Panc1 (cell line): Measurements from ENCODE around the gene GPR157. TPM values are rescaled to one million over a fixed set of nuclear protein-coding genes. Genes with fewer than 3 reads are reported as not detected.

Experiments
- ATAC-seq: fragments of 200-7000 bp; cut with Tn5 transposase; 2 replicates; pipeline ENCODE4 v1.9.1; 2020; ENCODE audit warnings: mild to moderate bottlenecking, moderate library complexity
- BruUV-seq: library from RNA; stranded (reverse); fragments of 400-500 nt; replicated peaks from 2 replicates; lab custom pipeline; 2021; lab: Mats Ljungman, UMichigan
- CTCF ChIA-PET: fragments of 300-600 bp; sonication (Branson Sonifier 250); formaldehyde crosslinking; loops from one replicate; lab custom pipeline; 2022; ENCODE audit warnings: antibody characterized with exemption; lab: Charles Lee
- POLR2A ChIA-PET: fragments of 300-600 bp; sonication (Branson Sonifier 250); formaldehyde crosslinking; loops from one replicate; lab custom pipeline; 2022; ENCODE audit warnings: antibody characterized with exemption; lab: Charles Lee
- DNase-seq: peaks from one replicate; pipeline ENCODE4 v3.0.0-alpha.2; 2010; ENCODE audit warnings: low read depth, low spot score
- H3K27ac ChIP-seq: 2 replicates; pipeline ENCODE4 v1.5.1; 2011; ENCODE audit warnings: mild to moderate bottlenecking, low read length, inconsistent platforms
- H3K27me3 ChIP-seq: fragments of 200-500 bp; sonication (Bioruptor generic); 2 replicates; pipeline ENCODE4 v1.6.0; 2014; ENCODE audit warnings: low read length, inconsistent platforms; ENCODE audit not compliant: control insufficient read depth, insufficient read depth
- H3K36me3 ChIP-seq: fragments of 200-500 bp; sonication (Bioruptor generic); 2 replicates; pipeline ENCODE4 v1.5.1; 2014; ENCODE audit warnings: inconsistent platforms, mild to moderate bottlenecking, low read length, moderate library complexity; ENCODE audit not compliant: control insufficient read depth, insufficient read depth
- H3K4me1 ChIP-seq: 2 replicates; pipeline ENCODE4 v1.5.1; 2011; ENCODE audit warnings: inconsistent platforms, mild to moderate bottlenecking, low read length, moderate library complexity; ENCODE audit not compliant: control insufficient read depth, insufficient read depth
- H3K4me3 ChIP-seq, 2 experiments: 2 replicates each; pipeline ENCODE4 v1.5.1; 2011 to 2012; ENCODE audit warnings: low read depth in 2 of 2, low read length in 2 of 2, mild to moderate bottlenecking in 2 of 2, inconsistent platforms in 1 of 2, moderate library complexity in 1 of 2
- H3K9me3 ChIP-seq: fragments of 200-500 bp; sonication (Bioruptor generic); 2 replicates; pipeline ENCODE4 v1.5.1; 2014; ENCODE audit warnings: low read depth, mild to moderate bottlenecking, inconsistent platforms, low read length, moderate library complexity; ENCODE audit not compliant: control insufficient read depth, insufficient read depth
- CTCF ChIP-seq: fragments of 450-650 bp; IDR thresholded peaks from 2 replicates; pipeline ENCODE4 v1.5.1; 2017; ENCODE audit warnings: mild to moderate bottlenecking
- POLR2AphosphoS5 ChIP-seq: IDR thresholded peaks from 2 replicates; pipeline ENCODE4 v1.6.1; 2012; ENCODE audit warnings: mild to moderate bottlenecking, low read depth, low read length, moderate library complexity
- REST ChIP-seq, 2 experiments: IDR thresholded peaks; 2 replicates each; pipeline ENCODE4 v1.6.1; 2011 to 2012; ENCODE audit warnings: low read depth in 2 of 2, control low read depth in 1 of 2, low read length in 1 of 2, mild to moderate bottlenecking in 1 of 2, moderate library complexity in 1 of 2; ENCODE audit not compliant: insufficient read depth in 1 of 2
- SIN3A ChIP-seq: IDR thresholded peaks from 2 replicates; pipeline ENCODE4 v1.6.1; 2012; ENCODE audit warnings: low read depth, mild to moderate bottlenecking, low read length, moderate library complexity, borderline replicate concordance; ENCODE audit not compliant: insufficient read depth
- TCF7L2 ChIP-seq: IDR thresholded peaks from 2 replicates; pipeline ENCODE4 v1.6.1; 2011; ENCODE audit warnings: mild to moderate bottlenecking, low read depth, low read length, inconsistent platforms
- in situ Hi-C: cut with HindIII; loops from 2 replicates; pipeline ENCODE4 v1.10.0; 2016; ENCODE audit warnings: low sequenced_read_pairs, low pct_unique_long_range_greater_than_20kb
- intact Hi-C: fragments of 100-400 bp; cut with micrococcal nuclease; formaldehyde crosslinking; loops from one replicate; pipeline ENCODE4 v1.10.0; 2022; ENCODE audit not compliant: unreplicated experiment
- total RNA-seq: library from RNA; stranded (reverse); gene quantifications from one replicate; pipeline ENCODE4 v1.2.1, GENCODE V29; 2021; ENCODE audit not compliant: unreplicated experiment

GPR157 gene
- total RNA-seq, 1 experiment from 2014 or later = 19.8 TPM

GRCh38 chr1:9119745-9120144 is 9.2 kb downstream of the GPR157 start:
- no TSS peak for BruUV-seq
- Histone ChIP-seq H3K27ac (no peak overlapping the region), H3K27me3 (no peaks in the 10 kb centered on the region), H3K36me3 (no peaks in the 10 kb centered on the region), H3K9me3 (no peaks in the 10 kb centered on the region), H3K4me1 (peaks cover 9% of the 10 kb centered on the region), H3K4me3 (no peak overlapping the region)
- in situ Hi-C loops (no loop called here), intact Hi-C loops (no loop called here)
- TF ChIP-seq CTCF = no peak
- TF ChIP-seq POLR2AphosphoS5 = no peak
- no peak for TF ChIP-seq REST (IDR thresholded peaks at IDR 0.05; ENCODE audit: insufficient read depth in 1 of 2, low read depth in 2 of 2, low read length in 1 of 2)
- no peak for TF ChIP-seq TCF7L2
- no peak for TF ChIP-seq SIN3A
- CTCF ChIA-PET = no interaction called here
- POLR2A ChIA-PET = no interaction called here
- ATAC-seq = no peak
- DNase-seq = no peak

GRCh38 chr1:9118186-9118585 is 10.7 kb downstream of the GPR157 start:
- Histone ChIP-seq H3K27me3 (no peaks in the 10 kb centered on the region), H3K9me3 (no peaks in the 10 kb centered on the region), H3K27ac (no peak overlapping the region), H3K36me3 (no peaks in the 10 kb centered on the region), H3K4me1 (peaks cover 9% of the 10 kb centered on the region), H3K4me3 (no peak overlapping the region)
- ChIA-PET POLR2A (no interaction called here), CTCF (no interaction called here)
- TF ChIP-seq POLR2AphosphoS5 (no peak), TCF7L2 (no peak), CTCF (no peak), SIN3A (no peak), REST (IDR thresholded peaks at IDR 0.05; ENCODE audit: insufficient read depth in 1 of 2, low read depth in 2 of 2, low read length in 1 of 2) (no peak)
- ATAC-seq = peak; percentile 14; the same call in 1 of the 2 replicates
- in situ Hi-C loops = no loop called here
- DNase-seq = no peak
- intact Hi-C loops = no loop called here
- BruUV-seq = TSS peak; percentile 38
